ENCODE results near the gene TRABD2B.

- TF ChIP-seq CTCF (IDR thresholded peaks at IDR 0.05; ENCODE audit: poor library complexity) (no peak), EZH2phosphoT487 (IDR thresholded peaks at IDR 0.05; ENCODE audit: low read depth, severe bottlenecking, unreplicated experiment) (no peak)
Measured at GRCh38 chr1:47795102-47795501, 202.1 kb downstream of the TRABD2B start.

Measured in hepatocyte (in vitro differentiated cells).